H1 (cell line): ENCODE measurements around the gene ERVMER34-1. TPM values are rescaled to one million over a fixed set of nuclear protein-coding genes. Genes with fewer than 3 reads are reported as not detected.

Source experiments
- CTCF ChIA-PET: fragments of 300-600 bp; sonication (Branson Sonifier 250); formaldehyde crosslinking; loops from one replicate; lab custom pipeline; 2021; ENCODE audit not compliant: partially characterized antibody; lab: Charles Lee
- POLR2A ChIA-PET: fragments of 300-600 bp; sonication (Branson Sonifier 250); formaldehyde crosslinking; loops from one replicate; lab custom pipeline; 2021; ENCODE audit warnings: inconsistent platforms; ENCODE audit not compliant: partially characterized antibody; lab: Charles Lee
- DNase-seq, 2 experiments: peaks; one replicate each; pipeline versions ENCODE4 v3.0.0 to v3.0.0-alpha.2; 2010 to 2022; ENCODE audit warnings: low spot score in 2 of 2, low read depth in 1 of 2, mixed read lengths in 1 of 2
- FAIRE-seq: peaks from 2 replicates; lab custom pipeline; 2011; peaks lifted over from hg19 to GRCh38; lab: Jason Lieb, UNC
- H2AFZ ChIP-seq: 2 replicates; pipeline ENCODE4 v1.8.1; 2012; ENCODE audit warnings: low read length, inconsistent platforms
- H2AK5ac ChIP-seq: 2 replicates; pipeline ENCODE4 v1.6.1; 2013; ENCODE audit warnings: low read depth, low read length
- H2BK120ac ChIP-seq: replicated peaks from 2 replicates; pipeline ENCODE3; 2013; ENCODE audit warnings: low read depth, low read length, inconsistent platforms
- H2BK12ac ChIP-seq: 2 replicates; pipeline ENCODE4 v1.6.1; 2013; ENCODE audit warnings: low read depth, low read length
- H2BK15ac ChIP-seq: 2 replicates; pipeline ENCODE4 v1.6.1; 2013; ENCODE audit warnings: low read length
- H2BK20ac ChIP-seq: 2 replicates; pipeline ENCODE4 v1.6.1; 2013; ENCODE audit warnings: low read length
- H2BK5ac ChIP-seq: 2 replicates; pipeline ENCODE4 v1.6.1; 2013; ENCODE audit warnings: low read depth, low read length
- H3K14ac ChIP-seq: 2 replicates; pipeline ENCODE4 v1.6.1; 2013; ENCODE audit warnings: inconsistent platforms; ENCODE audit not compliant: insufficient read length
- H3K18ac ChIP-seq: 2 replicates; pipeline ENCODE4 v1.6.1; 2013; ENCODE audit warnings: low read length; ENCODE audit errors: extremely low read depth
- H3K23ac ChIP-seq: 2 replicates; pipeline ENCODE4 v1.6.1; 2013; ENCODE audit warnings: inconsistent platforms; ENCODE audit not compliant: insufficient read length
- H3K23me2 ChIP-seq: 2 replicates; pipeline ENCODE4 v1.6.1; 2013; ENCODE audit warnings: low read depth, low read length
- H3K27ac ChIP-seq: 2 replicates; pipeline ENCODE4 v1.6.1; 2011; ENCODE audit warnings: low read depth, low read length, inconsistent platforms
- H3K27me3 ChIP-seq, 4 experiments: replicated peaks in 1 of 4; 1 replicate in 1 of 4; 2 replicates in 3 of 4; pipeline versions ENCODE4 v1.6.1 to v1.8.1; 2011 to 2013; ENCODE audit warnings: low read length in 3 of 4, mild to moderate bottlenecking in 3 of 4, inconsistent platforms in 2 of 4, mixed read lengths in 2 of 4, moderate library complexity in 1 of 4; ENCODE audit not compliant: control insufficient read depth in 3 of 4, insufficient read depth in 3 of 4; ENCODE audit errors: extremely low read depth in 1 of 4
- H3K36me3 ChIP-seq, 4 experiments: 2 replicates each; pipeline versions ENCODE4 v1.6.1 to v1.8.1; 2011 to 2013; ENCODE audit warnings: mild to moderate bottlenecking in 4 of 4, low read length in 3 of 4, moderate library complexity in 2 of 4, control low read depth in 1 of 4, inconsistent platforms in 1 of 4; ENCODE audit not compliant: insufficient read depth in 4 of 4, control insufficient read depth in 2 of 4
- H3K4ac ChIP-seq: replicated peaks from 2 replicates; pipeline ENCODE3; 2013; ENCODE audit warnings: low read length, low read depth, mixed read lengths, inconsistent platforms; ENCODE audit not compliant: insufficient read length
- H3K4me1 ChIP-seq, 4 experiments: replicated peaks in 1 of 4; 1 replicate in 1 of 4; 2 replicates in 3 of 4; pipeline versions ENCODE4 v1.6.1 to v1.8.1; 2011 to 2013; ENCODE audit warnings: low read length in 3 of 4, inconsistent platforms in 2 of 4, mixed read lengths in 1 of 4; ENCODE audit not compliant: insufficient read depth in 4 of 4, control insufficient read depth in 3 of 4
- H3K4me2 ChIP-seq, 2 experiments: 2 replicates each; pipeline versions ENCODE4 v1.6.1 to v1.8.1; 2011 to 2013; ENCODE audit warnings: low read depth in 2 of 2, low read length in 2 of 2, control low read depth in 1 of 2, inconsistent platforms in 1 of 2, mild to moderate bottlenecking in 1 of 2; ENCODE audit not compliant: insufficient read depth in 1 of 2
- H3K4me3 ChIP-seq, 4 experiments: fragments of 200-600, 300-600 bp in 1 of 4; sonication (generic), shearing (Covaris generic), sonication (Bioruptor Twin) in 1 of 4; 2 replicates each; pipeline versions ENCODE4 v1.5.1 to v1.8.1; 2011 to 2016; ENCODE audit warnings: low read length in 4 of 4, low read depth in 3 of 4, control low read depth in 2 of 4, inconsistent platforms in 2 of 4, mild to moderate bottlenecking in 2 of 4, mixed read lengths in 1 of 4, moderate library complexity in 1 of 4; ENCODE audit not compliant: insufficient read depth in 2 of 4; ENCODE audit errors: extremely low read depth in 1 of 4
- H3K56ac ChIP-seq: replicated peaks from 2 replicates; pipeline ENCODE3; 2013; ENCODE audit warnings: low read depth, mild to moderate bottlenecking, mixed read lengths, low read length, inconsistent platforms; ENCODE audit not compliant: insufficient read length
- H3K79me1 ChIP-seq: 2 replicates; pipeline ENCODE4 v1.6.1; 2013; ENCODE audit warnings: low read depth, low read length, control low read depth
- H3K79me2 ChIP-seq, 2 experiments: 2 replicates each; pipeline versions ENCODE4 v1.6.1 to v1.8.1; 2012 to 2013; ENCODE audit warnings: low read length in 2 of 2, mild to moderate bottlenecking in 2 of 2, inconsistent platforms in 1 of 2; ENCODE audit not compliant: insufficient read depth in 2 of 2, control insufficient read depth in 1 of 2
- H3K9ac ChIP-seq, 4 experiments: replicated peaks in 1 of 4; 1 replicate in 1 of 4; 2 replicates in 3 of 4; pipeline versions ENCODE4 v1.6.1 to v1.8.1; 2011 to 2013; ENCODE audit warnings: low read depth in 3 of 4, low read length in 3 of 4, control low read depth in 2 of 4, mild to moderate bottlenecking in 2 of 4, moderate library complexity in 2 of 4, inconsistent platforms in 1 of 4; ENCODE audit errors: extremely low read depth in 1 of 4
- H3K9me3 ChIP-seq, 2 experiments: 2 replicates each; pipeline versions ENCODE4 v1.6.1 to v1.8.1; 2012 to 2013; ENCODE audit warnings: mild to moderate bottlenecking in 2 of 2, moderate library complexity in 2 of 2, control low read depth in 1 of 2, inconsistent platforms in 1 of 2, low read depth in 1 of 2, low read length in 1 of 2, mixed read lengths in 1 of 2; ENCODE audit not compliant: insufficient read depth in 2 of 2
- H4K20me1 ChIP-seq, 2 experiments: replicated peaks in 1 of 2; 2 replicates each; pipeline versions ENCODE3 to v1.8.1; 2011 to 2013; ENCODE audit warnings: inconsistent platforms in 2 of 2, low read length in 2 of 2, mild to moderate bottlenecking in 1 of 2; ENCODE audit not compliant: insufficient read depth in 2 of 2, control insufficient read depth in 1 of 2
- H4K5ac ChIP-seq: 2 replicates; pipeline ENCODE4 v1.6.1; 2013; ENCODE audit warnings: low read length, low read depth, mixed read lengths, inconsistent platforms; ENCODE audit not compliant: insufficient read length
- H4K8ac ChIP-seq: 2 replicates; pipeline ENCODE4 v1.8.0; 2013; ENCODE audit warnings: mild to moderate bottlenecking, moderate library complexity, low read length, inconsistent platforms; ENCODE audit not compliant: insufficient read depth; ENCODE audit errors: extremely low read depth
- H4K91ac ChIP-seq: replicated peaks from 2 replicates; pipeline ENCODE3; 2013; ENCODE audit warnings: low read length, mixed read lengths, inconsistent platforms; ENCODE audit not compliant: insufficient read length
- KDM4A ChIP-seq: IDR thresholded peaks from one replicate; pipeline ENCODE4 v1.7.1; 2012; ENCODE audit warnings: low read depth, mild to moderate bottlenecking, moderate library complexity, low read length, inconsistent platforms; ENCODE audit not compliant: severe bottlenecking
- polyA plus RNA-seq, 7 experiments: library from polyadenylated mRNA; depleted of rRNA in 3 of 7; stranded (reverse) in 5 of 7; unstranded in 2 of 7; fragments of >200 nt in 5 of 7; fragments of 200-250 nt in 2 of 7; gene quantifications; 1 replicate in 5 of 7; 2 replicates in 1 of 7; 4 replicates in 1 of 7; pipeline versions ENCODE4 v1.2.1 to v1.2.3, GENCODE V29; 2011 to 2013; ENCODE audit warnings: missing spikeins in 2 of 7, mixed read lengths in 2 of 7
- total RNA-seq: library from RNA; stranded (reverse); fragmentation: NEBNext Ultra II Directional; extraction: Animal tissue kit (Norgen Biotek cat#: 25700); gene quantifications from 2 replicates; pipeline ENCODE4 v1.2.1, GENCODE V29; 2021

ERVMER34-1 gene
- total and polyA plus RNA-seq, 2 of the 8 experiments (the other 6 are each of a cell fraction or from before 2014, with no cell fraction given) = 14.2 to 34.3 TPM

GRCh38 chr4:52729586-52729985, 21.6 kb downstream of the ERVMER34-1 start:
- Histone ChIP-seq H4K8ac (no peak overlapping the region), H2BK120ac (no peak overlapping the region), H3K79me1 (no peaks in the 10 kb centered on the region), H2BK15ac (no peak overlapping the region), H3K4me3 (no peak overlapping the region), H3K9ac (no peak overlapping the region), H2BK5ac (no peak overlapping the region), H3K4me2 (no peak overlapping the region), H3K36me3 (no peaks in the 10 kb centered on the region), H3K27me3 (no peaks in the 10 kb centered on the region), H2AK5ac (no peak overlapping the region), H4K20me1 (no peaks in the 10 kb centered on the region), H3K18ac (no peak overlapping the region), H3K56ac (no peak overlapping the region), H2BK12ac (no peak overlapping the region), H4K91ac (no peak overlapping the region), H3K14ac (no peak overlapping the region), H3K9me3 (no peaks in the 10 kb centered on the region), H3K23me2 (no peaks in the 10 kb centered on the region), H2AFZ (no peak overlapping the region), H3K27ac (no peak overlapping the region), H2BK20ac (no peak overlapping the region), H4K5ac (no peak overlapping the region), H3K23ac (no peak overlapping the region), H3K4me1 (peaks cover 0 to 4% (median 0%) of the 10 kb centered on the region in 4 experiments; a peak in 1 of 7 replicates), H3K4ac (no peak overlapping the region), H3K79me2 (no peaks in the 10 kb centered on the region)
- no peak for DNase-seq
- FAIRE-seq = no peak
- CTCF ChIA-PET = no interaction called here
- POLR2A ChIA-PET = interaction anchor here (1.2 to 4.8 kb wide), 6 partner anchors 12 to 137 kb away, joined by 4 to 37 read pairs (median 5); no protein-coding TSS in a partner anchor
- no peak for TF ChIP-seq KDM4A
